ENCODE results near the gene FNIP1.
"Not testable (repeated sequence)": the region's sequence is repeated elsewhere in the genome, so short reads cannot be mapped to it uniquely, and the experiment has no call there.

FNIP1 gene

GRCh38 chr5:131607418-131607817 is 189.4 kb downstream of the FNIP1 start:
- no peaks in the 10 kb centered on the region for H3K27me3 ChIP-seq (replicated peaks in 2 of 5; ENCODE audit: control insufficient read depth in 4 of 5, insufficient read depth in 5 of 5, low read length in 4 of 5)
- H3K36me3 ChIP-seq (ENCODE audit: control insufficient read depth in 4 of 4, insufficient read depth in 4 of 4, low read length in 3 of 4) = peaks cover 2 to 7% (median 5%) of the 10 kb centered on the region in 4 experiments
- ChIA-PET POLR2A (no interaction called here), CTCF (no interaction called here)
- H3K4me3 ChIP-seq (ENCODE audit: control insufficient read depth in 1 of 7, extremely low read depth in 1 of 7, insufficient read depth in 4 of 7, low read depth in 2 of 7, low read length in 6 of 7) = no peak overlapping the region
- no peak overlapping the region for H3K27ac ChIP-seq (ENCODE audit: insufficient read depth in 1 of 2, low read depth in 1 of 2, low read length in 2 of 2, poor library complexity in 1 of 2, severe bottlenecking in 2 of 2)
- 100% methylated on average over 3 of the region's 4 CpGs for WGBS (ENCODE audit: insufficient coverage)
- peak in 2 of 3 donors; percentile 3 to 29 for DNase-seq
- peaks cover 0 to 3% (median 0%) of the 10 kb centered on the region in 4 experiments for H3K4me1 ChIP-seq (ENCODE audit: control extremely low read depth in 1 of 4, control insufficient read depth in 4 of 4, insufficient read depth in 4 of 4, low read length in 3 of 4)
- H3K9me3 ChIP-seq (ENCODE audit: control extremely low read depth in 1 of 5, control insufficient read depth in 4 of 5, insufficient read depth in 2 of 5, low read depth in 1 of 5, low read length in 4 of 5) = no peaks in the 10 kb centered on the region

GRCh38 chr5:131605086-131605485 is 191.7 kb downstream of the FNIP1 start:
- H3K36me3 ChIP-seq (ENCODE audit: control insufficient read depth in 4 of 4, insufficient read depth in 4 of 4, low read length in 3 of 4) = peaks cover 0 to 8% (median 7%) of the 10 kb centered on the region in 4 experiments
- no peak overlapping the region for H3K4me3 ChIP-seq (ENCODE audit: control insufficient read depth in 1 of 7, extremely low read depth in 1 of 7, insufficient read depth in 4 of 7, low read depth in 2 of 7, low read length in 6 of 7)
- POLR2A ChIA-PET = no interaction called here
- no peak for DNase-seq
- H3K9me3 ChIP-seq (ENCODE audit: control extremely low read depth in 1 of 5, control insufficient read depth in 4 of 5, insufficient read depth in 2 of 5, low read depth in 1 of 5, low read length in 4 of 5) = no peaks in the 10 kb centered on the region
- H3K4me1 ChIP-seq (ENCODE audit: control extremely low read depth in 1 of 4, control insufficient read depth in 4 of 4, insufficient read depth in 4 of 4, low read length in 3 of 4) = peaks cover 0 to 3% (median 0%) of the 10 kb centered on the region in 4 experiments
- H3K27me3 ChIP-seq (replicated peaks in 2 of 5; ENCODE audit: control insufficient read depth in 4 of 5, insufficient read depth in 5 of 5, low read length in 4 of 5) = no peaks in the 10 kb centered on the region
- WGBS (ENCODE audit: insufficient coverage) = no CpG with 5 or more reads among the region's 2 CpGs
- H3K27ac ChIP-seq (ENCODE audit: insufficient read depth in 1 of 2, low read depth in 1 of 2, low read length in 2 of 2, poor library complexity in 1 of 2, severe bottlenecking in 2 of 2) = no peak overlapping the region
- CTCF ChIA-PET = interaction anchor here (1.4 to 1.5 kb wide), 2 partner anchors 10 to 16 kb away, joined by 4 to 5 read pairs; no protein-coding TSS in a partner anchor

GRCh38 chr5:131595088-131596033 is 201.5 kb downstream of the FNIP1 start:
- Histone ChIP-seq H3K9me3 (ENCODE audit: control extremely low read depth in 1 of 5, control insufficient read depth in 4 of 5, insufficient read depth in 2 of 5, low read depth in 1 of 5, low read length in 4 of 5) (no peaks in the 10 kb centered on the region), H3K27me3 (replicated peaks in 2 of 5; ENCODE audit: control insufficient read depth in 4 of 5, insufficient read depth in 5 of 5, low read length in 4 of 5) (no peaks in the 10 kb centered on the region), H3K4me1 (ENCODE audit: control extremely low read depth in 1 of 4, control insufficient read depth in 4 of 4, insufficient read depth in 4 of 4, low read length in 3 of 4) (peaks cover 0 to 25% (median 20%) of the 10 kb centered on the region in 4 experiments), H3K36me3 (ENCODE audit: control insufficient read depth in 4 of 4, insufficient read depth in 4 of 4, low read length in 3 of 4) (peaks cover 0 to 2% (median under 1%) of the 10 kb centered on the region in 4 experiments), H3K27ac (ENCODE audit: insufficient read depth in 1 of 2, low read depth in 1 of 2, low read length in 2 of 2, poor library complexity in 1 of 2, severe bottlenecking in 2 of 2) (no peak overlapping the region), H3K4me3 (ENCODE audit: control insufficient read depth in 1 of 7, extremely low read depth in 1 of 7, insufficient read depth in 4 of 7, low read depth in 2 of 7, low read length in 6 of 7) (peak overlapping the region in 3 of 7 experiments; percentile 34 to 41 (median 37))
- CTCF ChIA-PET = interaction anchor here (0.6 to 1.5 kb wide), 5 partner anchors 8 to 943 kb away, joined by 4 to 7 read pairs (median 4); no protein-coding TSS in a partner anchor
- 60% methylated on average over 5 of the region's 8 CpGs for WGBS (ENCODE audit: insufficient coverage)
- peak; percentile 12 to 67 (median 66) for DNase-seq
- POLR2A ChIA-PET = no interaction called here

DNA sequence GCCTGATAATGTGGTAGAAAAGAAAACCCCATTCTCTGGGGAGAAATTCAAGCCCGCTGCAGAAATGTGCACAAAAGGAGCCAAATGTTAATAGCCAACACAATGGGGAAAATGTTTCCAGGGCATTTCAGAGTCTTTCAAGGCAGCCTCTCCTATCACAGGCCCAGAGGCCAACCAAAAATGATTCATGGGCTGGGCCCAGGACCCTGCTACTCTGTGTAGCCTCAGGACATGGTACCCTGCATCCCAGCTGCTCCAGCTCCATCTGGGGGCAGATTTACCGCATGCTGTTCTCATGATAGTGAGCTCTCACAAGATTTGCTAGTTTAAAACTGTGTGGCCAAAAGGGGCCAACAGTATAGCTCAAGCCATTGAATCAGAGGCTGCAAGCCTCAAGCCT is 202.9 kb downstream of the FNIP1 start:
- CTCF ChIA-PET = interaction anchor here (0.7 to 8.0 kb wide), 2 partner anchors 85 to 414 kb away, joined by 3 to 126 read pairs; partner anchors contain the start of gene ACSL6
- Histone ChIP-seq H3K9me3 (ENCODE audit: control extremely low read depth in 1 of 5, control insufficient read depth in 4 of 5, insufficient read depth in 2 of 5, low read depth in 1 of 5, low read length in 4 of 5) (no peaks in the 10 kb centered on the region), H3K36me3 (ENCODE audit: control insufficient read depth in 4 of 4, insufficient read depth in 4 of 4, low read length in 3 of 4) (peaks cover 0 to 2% (median under 1%) of the 10 kb centered on the region in 4 experiments), H3K27ac (ENCODE audit: insufficient read depth in 1 of 2, low read depth in 1 of 2, low read length in 2 of 2, poor library complexity in 1 of 2, severe bottlenecking in 2 of 2) (no peak overlapping the region), H3K27me3 (replicated peaks in 2 of 5; ENCODE audit: control insufficient read depth in 4 of 5, insufficient read depth in 5 of 5, low read length in 4 of 5) (no peaks in the 10 kb centered on the region), H3K4me3 (ENCODE audit: control insufficient read depth in 1 of 7, extremely low read depth in 1 of 7, insufficient read depth in 4 of 7, low read depth in 2 of 7, low read length in 6 of 7) (no peak overlapping the region), H3K4me1 (ENCODE audit: control extremely low read depth in 1 of 4, control insufficient read depth in 4 of 4, insufficient read depth in 4 of 4, low read length in 3 of 4) (peaks cover 2 to 33% (median 26%) of the 10 kb centered on the region in 4 experiments)
- POLR2A ChIA-PET = no interaction called here
- WGBS (ENCODE audit: insufficient coverage) = 100% methylated on average over 2 of the region's 2 CpGs
- no peak for DNase-seq

GRCh38 chr5:131593436-131593835 is 203.4 kb downstream of the FNIP1 start:
- DNase-seq; H3K27ac ChIP-seq (ENCODE audit: insufficient read depth in 1 of 2, low read depth in 1 of 2, low read length in 2 of 2, poor library complexity in 1 of 2, severe bottlenecking in 2 of 2); H3K9me3 ChIP-seq (ENCODE audit: control extremely low read depth in 1 of 5, control insufficient read depth in 4 of 5, insufficient read depth in 2 of 5, low read depth in 1 of 5, low read length in 4 of 5); H3K27me3 ChIP-seq (replicated peaks in 2 of 5; ENCODE audit: control insufficient read depth in 4 of 5, insufficient read depth in 5 of 5, low read length in 4 of 5); H3K4me3 ChIP-seq (ENCODE audit: control insufficient read depth in 1 of 7, extremely low read depth in 1 of 7, insufficient read depth in 4 of 7, low read depth in 2 of 7, low read length in 6 of 7); H3K36me3 ChIP-seq (ENCODE audit: control insufficient read depth in 4 of 4, insufficient read depth in 4 of 4, low read length in 3 of 4): not testable (repeated sequence)
- ChIA-PET CTCF (interaction anchor here (0.7 to 8.0 kb wide), 2 partner anchors 85 to 415 kb away, joined by 3 to 126 read pairs; partner anchors contain the start of gene ACSL6), POLR2A (interaction anchor here (0.5 to 0.7 kb wide), 2 partner anchors 169 to 204 kb away, joined by 3 to 4 read pairs; partner anchors contain the start of gene FNIP1)
- WGBS (ENCODE audit: insufficient coverage) = 95% methylated on average over 2 of the region's 2 CpGs
- H3K4me1 ChIP-seq (ENCODE audit: control extremely low read depth in 1 of 4, control insufficient read depth in 4 of 4, insufficient read depth in 4 of 4, low read length in 3 of 4) = peaks cover 2 to 33% (median 26%) of the 10 kb centered on the region in 4 experiments
